HepG2 (cell line): ENCODE measurements around the gene NDRG2. TPM values are rescaled to one million over a fixed set of nuclear protein-coding genes. Genes with fewer than 3 reads are reported as not detected.

Source experiments
- ELF1 ChIP-seq: sonication (generic); formaldehyde crosslinking; IDR thresholded peaks from 2 replicates; pipeline ENCODE4 v1.4.0; 2020; ENCODE audit warnings: missing genetic modification reagents
- FOSL1 ChIP-seq: sonication (generic); formaldehyde crosslinking; IDR thresholded peaks from 2 replicates; pipeline ENCODE4 v1.9.0; 2021; ENCODE audit warnings: missing genetic modification reagents, borderline replicate concordance
- HOMEZ ChIP-seq: IDR thresholded peaks from 2 replicates; pipeline ENCODE4 v1.6.1; 2016; ENCODE audit warnings: low read depth
- KLF11 ChIP-seq: IDR thresholded peaks from 2 replicates; pipeline ENCODE4 v1.6.1; 2016; ENCODE audit warnings: missing compliant biosample characterization
- MAF1 ChIP-seq: sonication (generic); formaldehyde crosslinking; IDR thresholded peaks from 2 replicates; pipeline ENCODE4 v1.5.0; 2020; ENCODE audit warnings: missing genetic modification reagents, borderline replicate concordance
- MIER2 ChIP-seq: IDR thresholded peaks from 2 replicates; pipeline ENCODE4 v1.6.1; 2016; ENCODE audit warnings: missing biosample characterization, missing genetic modification reagents
- NFATC3 ChIP-seq: sonication (generic); formaldehyde crosslinking; IDR thresholded peaks from 2 replicates; pipeline ENCODE4 v1.5.1; 2020; ENCODE audit warnings: mild to moderate bottlenecking, missing genetic modification reagents
- NFIC ChIP-seq: IDR thresholded peaks from 2 replicates; pipeline ENCODE4 v1.6.1; 2012; ENCODE audit warnings: mild to moderate bottlenecking, low read length, inconsistent platforms
- RAD21 ChIP-seq: fragments of 450-650 bp; formaldehyde crosslinking; IDR thresholded peaks from 2 replicates; pipeline ENCODE4 v1.5.0; 2020; ENCODE audit warnings: mild to moderate bottlenecking
- THRA ChIP-seq: sonication (generic); formaldehyde crosslinking; IDR thresholded peaks from 2 replicates; pipeline ENCODE4 v1.4.0; 2020; ENCODE audit warnings: missing genetic modification reagents, borderline replicate concordance
- TRIM22 ChIP-seq: fragments of 450-650 bp; IDR thresholded peaks from 2 replicates; pipeline ENCODE4 v1.6.1; 2017
- ZBTB42 ChIP-seq: sonication (generic); formaldehyde crosslinking; IDR thresholded peaks from 2 replicates; pipeline ENCODE4 v1.5.0; 2020; ENCODE audit warnings: mild to moderate bottlenecking, missing genetic modification reagents
- ZNF558 ChIP-seq: sonication (generic); formaldehyde crosslinking; IDR thresholded peaks from 2 replicates; pipeline ENCODE4 v1.9.0; 2022; ENCODE audit warnings: mild to moderate bottlenecking, missing genetic modification reagents, borderline replicate concordance
- ZNF674 ChIP-seq: sonication (generic); formaldehyde crosslinking; IDR thresholded peaks from 2 replicates; pipeline ENCODE4 v1.5.0; 2020; ENCODE audit warnings: low read depth, mild to moderate bottlenecking, missing genetic modification reagents
- polyA plus RNA-seq, 8 experiments: library from polyadenylated mRNA; depleted of rRNA in 3 of 8; stranded (reverse) in 7 of 8; unstranded in 1 of 8; fragments of >200 nt; fragmentation: Illumina TruSeq in 4 of 8; extraction: Trizol in 4 of 8; gene quantifications; 2 replicates each; pipeline versions ENCODE4 v1.2.1 to v1.2.3, GENCODE V29; 2011 to 2016; ENCODE audit warnings: low read depth in 4 of 8, missing spikeins in 1 of 8, mixed read lengths in 1 of 8; ENCODE audit not compliant: insufficient read depth in 1 of 8
- total RNA-seq, 5 experiments: library from RNA; depleted of rRNA; stranded (reverse); fragments of >200 nt; fragmentation: Illumina TruSeq; extraction: Trizol; gene quantifications; 2 replicates each; pipeline ENCODE4 v1.2.3, GENCODE V29; 2016; ENCODE audit warnings: low read depth in 1 of 5
- TF ChIP-seq, protein P1 (sequence below): sonication (generic); formaldehyde crosslinking; IDR thresholded peaks from 2 replicates; pipeline ENCODE4 v1.9.0; 2021; ENCODE audit warnings: missing genetic modification reagents, mild to moderate bottlenecking, borderline replicate concordance
- TF ChIP-seq, protein P2 (sequence below): sonication (generic); formaldehyde crosslinking; IDR thresholded peaks from 2 replicates; pipeline ENCODE4 v1.5.0; 2020; ENCODE audit warnings: missing genetic modification reagents, mild to moderate bottlenecking, borderline replicate concordance
- TF ChIP-seq, protein P3 (sequence below): IDR thresholded peaks from 2 replicates; pipeline ENCODE4 v1.6.1; 2016; ENCODE audit warnings: missing compliant biosample characterization, missing genetic modification reagents, borderline replicate concordance

Gene NDRG2
- total and polyA plus RNA-seq, 2 of the 13 experiments (the other 11 are each of a cell fraction or from before 2014, with no cell fraction given) = 27.2 to 189 TPM

- TF ChIP-seq RAD21 (no peak), KLF11 (CRISPR knock-in tag) (0 out of 2 replicates have a peak, but pooled peaks have one; percentile 48), ELF1 (CRISPR knock-in tag) (peak; percentile 75), MIER2 (CRISPR knock-in tag) (0 out of 2 replicates have a peak, but pooled peaks have one; percentile 2), ZBTB42 (no peak), TRIM22 (no peak), NFIC (peak; percentile 55; the same call in 1 of the 2 replicates), ZNF674 (CRISPR knock-in tag) (no peak), ZNF558 (CRISPR knock-in tag) (no peak), FOSL1 (CRISPR knock-in tag) (no peak), NFATC3 (CRISPR knock-in tag) (no peak), MAF1 (CRISPR knock-in tag) (peak; percentile 70; the same call in 1 of the 2 replicates), THRA (CRISPR knock-in tag) (no peak), HOMEZ (no peak)
- TF ChIP-seq, protein P1, sequence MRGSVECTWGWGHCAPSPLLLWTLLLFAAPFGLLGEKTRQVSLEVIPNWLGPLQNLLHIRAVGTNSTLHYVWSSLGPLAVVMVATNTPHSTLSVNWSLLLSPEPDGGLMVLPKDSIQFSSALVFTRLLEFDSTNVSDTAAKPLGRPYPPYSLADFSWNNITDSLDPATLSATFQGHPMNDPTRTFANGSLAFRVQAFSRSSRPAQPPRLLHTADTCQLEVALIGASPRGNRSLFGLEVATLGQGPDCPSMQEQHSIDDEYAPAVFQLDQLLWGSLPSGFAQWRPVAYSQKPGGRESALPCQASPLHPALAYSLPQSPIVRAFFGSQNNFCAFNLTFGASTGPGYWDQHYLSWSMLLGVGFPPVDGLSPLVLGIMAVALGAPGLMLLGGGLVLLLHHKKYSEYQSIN (CRISPR knock-in tag) = no peak
- TF ChIP-seq, protein P2, sequence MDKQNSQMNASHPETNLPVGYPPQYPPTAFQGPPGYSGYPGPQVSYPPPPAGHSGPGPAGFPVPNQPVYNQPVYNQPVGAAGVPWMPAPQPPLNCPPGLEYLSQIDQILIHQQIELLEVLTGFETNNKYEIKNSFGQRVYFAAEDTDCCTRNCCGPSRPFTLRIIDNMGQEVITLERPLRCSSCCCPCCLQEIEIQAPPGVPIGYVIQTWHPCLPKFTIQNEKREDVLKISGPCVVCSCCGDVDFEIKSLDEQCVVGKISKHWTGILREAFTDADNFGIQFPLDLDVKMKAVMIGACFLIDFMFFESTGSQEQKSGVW = no peak
- TF ChIP-seq, protein P3, sequence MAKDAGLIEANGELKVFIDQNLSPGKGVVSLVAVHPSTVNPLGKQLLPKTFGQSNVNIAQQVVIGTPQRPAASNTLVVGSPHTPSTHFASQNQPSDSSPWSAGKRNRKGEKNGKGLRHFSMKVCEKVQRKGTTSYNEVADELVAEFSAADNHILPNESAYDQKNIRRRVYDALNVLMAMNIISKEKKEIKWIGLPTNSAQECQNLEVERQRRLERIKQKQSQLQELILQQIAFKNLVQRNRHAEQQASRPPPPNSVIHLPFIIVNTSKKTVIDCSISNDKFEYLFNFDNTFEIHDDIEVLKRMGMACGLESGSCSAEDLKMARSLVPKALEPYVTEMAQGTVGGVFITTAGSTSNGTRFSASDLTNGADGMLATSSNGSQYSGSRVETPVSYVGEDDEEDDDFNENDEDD (CRISPR knock-in tag) = peak; percentile 74
Observed at GRCh38 chr14:20989787-20990600, 34.9 kb downstream of the NDRG2 start, which contains the start of gene METTL17 (continued).
